ENCODE results near the gene MYO7B.
"Not testable (repeated sequence)": the region's sequence is repeated elsewhere in the genome, so short reads cannot be mapped to it uniquely, and the experiment has no call there.

The MYO7B gene

DNA sequence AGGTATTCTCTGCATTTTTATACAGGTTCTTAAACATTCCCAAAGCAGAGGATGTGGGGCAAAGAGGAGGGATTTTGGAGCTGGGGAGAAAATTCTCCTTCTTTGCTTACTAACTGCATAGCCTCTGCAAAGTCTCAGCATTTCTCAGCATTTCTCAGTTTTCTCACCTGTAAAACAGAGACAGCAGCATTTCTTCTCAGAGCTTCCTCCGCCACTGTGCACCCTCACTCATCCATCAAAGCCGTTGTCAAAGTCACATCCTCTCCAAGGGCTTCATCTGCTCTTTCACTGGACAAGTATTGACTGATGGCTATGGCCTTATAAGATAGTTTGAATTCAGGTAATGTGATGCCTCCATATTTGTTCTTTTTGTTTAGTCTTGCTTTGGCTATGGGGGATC is 17.4 kb downstream of the MYO7B start:
- no peak for DNase-seq

DNA sequence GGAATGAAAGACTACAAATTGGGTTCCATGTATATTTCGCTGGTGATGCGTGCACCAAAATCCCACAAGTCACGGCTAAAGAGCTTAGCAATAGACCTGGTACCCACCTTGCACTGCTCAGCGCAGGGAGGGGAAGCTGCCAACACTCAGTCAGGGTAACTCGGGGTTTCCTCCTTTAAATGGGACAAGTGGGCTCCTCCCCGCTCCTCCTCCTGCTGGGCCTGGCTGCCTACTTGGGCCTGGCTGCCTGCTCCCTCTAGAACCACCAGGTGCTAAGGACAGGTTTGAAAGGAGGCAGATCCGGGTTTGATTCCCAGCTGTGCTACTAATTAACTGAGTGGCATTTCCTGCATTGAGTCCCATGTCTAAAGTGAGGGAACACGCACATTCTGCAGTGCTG is 23.4 kb downstream of the MYO7B start:
- no peak for DNase-seq

DNA sequence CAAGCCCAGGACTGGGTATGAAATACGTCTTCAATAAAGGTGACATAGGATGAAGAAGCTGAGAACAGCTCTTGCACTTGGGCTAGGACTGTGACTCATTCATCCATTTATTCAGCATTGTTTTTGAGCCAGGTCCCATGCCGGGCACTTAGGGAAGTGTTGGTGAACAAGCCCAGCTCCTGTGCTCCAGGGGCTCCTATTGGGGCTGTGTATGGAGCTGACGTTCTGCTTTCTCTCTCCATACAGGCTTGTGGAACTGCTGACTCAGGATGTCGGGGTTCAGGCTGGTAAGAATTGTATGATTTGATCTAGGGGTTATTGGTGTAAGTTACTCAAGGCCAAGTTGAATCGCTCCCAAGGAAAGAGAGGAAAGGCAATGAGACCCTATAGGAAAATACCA is 24.0 kb downstream of the MYO7B start:
- no peak for DNase-seq

DNA sequence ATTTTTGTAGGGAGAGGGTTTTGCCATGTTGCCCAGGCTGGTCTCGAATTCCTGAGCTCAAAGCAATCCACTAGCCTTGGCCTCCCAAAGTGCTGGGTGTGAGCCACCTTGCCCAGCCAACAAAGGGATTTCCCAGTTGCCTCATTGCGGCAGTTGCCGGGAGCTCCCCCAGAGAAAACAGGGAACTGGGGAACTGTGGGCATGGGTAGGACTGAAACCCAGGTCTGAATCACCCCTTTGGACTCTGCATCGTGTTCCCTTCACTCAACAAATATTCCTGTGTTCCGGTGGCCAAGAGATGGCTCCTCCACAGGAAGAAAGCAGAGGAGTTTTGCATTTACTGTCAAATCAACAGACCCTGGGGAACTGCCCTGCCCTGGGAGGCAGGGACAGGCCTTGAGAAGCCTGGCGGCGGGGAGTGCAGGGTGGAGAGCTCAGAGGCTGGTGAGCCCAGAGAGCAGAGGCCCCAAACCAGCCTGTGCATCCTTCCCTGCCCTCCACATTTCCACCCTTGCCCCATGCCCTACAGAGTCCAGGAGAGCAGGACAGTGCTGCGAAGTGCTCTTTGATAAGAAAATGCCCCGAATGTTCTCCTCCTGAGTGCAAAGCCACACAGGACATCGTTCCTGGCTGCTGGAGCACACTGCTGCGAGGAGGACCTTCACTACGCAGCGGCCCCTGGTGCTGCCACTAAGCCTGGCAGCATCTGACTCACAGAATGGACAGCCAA is 24.9 kb downstream of the MYO7B start:
- DNase-seq = peak; percentile 8

DNA sequence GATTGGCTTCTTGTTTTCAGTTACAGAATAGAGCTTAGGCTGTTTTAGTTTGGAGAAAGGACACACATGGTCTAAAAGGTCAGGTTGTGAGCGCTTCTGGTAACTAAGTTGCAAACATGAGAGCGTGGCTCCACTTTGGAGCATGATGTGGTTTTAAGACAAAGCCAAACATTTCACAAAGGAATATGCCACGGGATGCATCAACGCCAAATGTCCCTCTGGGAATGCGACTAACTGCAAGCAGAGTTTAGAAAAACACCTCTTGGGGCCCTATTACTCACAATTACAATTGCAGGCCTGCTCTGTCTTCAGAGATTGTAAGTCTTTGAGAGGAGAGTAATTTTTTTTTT is 25.4 kb downstream of the MYO7B start:
- peak; percentile 6 for DNase-seq

DNA sequence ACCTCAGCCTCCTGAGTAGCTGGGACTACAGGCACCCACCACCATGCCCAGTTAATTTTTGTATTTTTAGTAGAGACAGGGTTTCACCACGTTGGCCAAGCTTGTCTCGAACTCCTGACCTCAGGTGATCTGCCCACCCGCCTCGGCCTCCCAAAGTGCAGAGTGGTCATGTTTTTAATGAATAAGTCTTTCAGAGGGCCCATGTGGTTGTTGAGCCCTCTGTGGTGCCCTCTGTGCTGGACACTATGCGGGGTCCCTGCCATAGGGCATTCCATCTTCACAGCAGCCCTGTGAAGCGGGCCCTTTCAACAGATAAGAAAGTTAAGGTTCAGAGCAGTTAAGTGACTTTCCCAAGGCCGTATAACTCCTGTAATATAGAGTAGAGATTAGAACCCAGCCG is 25.9 kb downstream of the MYO7B start:
- DNase-seq = peak; percentile 7

DNA sequence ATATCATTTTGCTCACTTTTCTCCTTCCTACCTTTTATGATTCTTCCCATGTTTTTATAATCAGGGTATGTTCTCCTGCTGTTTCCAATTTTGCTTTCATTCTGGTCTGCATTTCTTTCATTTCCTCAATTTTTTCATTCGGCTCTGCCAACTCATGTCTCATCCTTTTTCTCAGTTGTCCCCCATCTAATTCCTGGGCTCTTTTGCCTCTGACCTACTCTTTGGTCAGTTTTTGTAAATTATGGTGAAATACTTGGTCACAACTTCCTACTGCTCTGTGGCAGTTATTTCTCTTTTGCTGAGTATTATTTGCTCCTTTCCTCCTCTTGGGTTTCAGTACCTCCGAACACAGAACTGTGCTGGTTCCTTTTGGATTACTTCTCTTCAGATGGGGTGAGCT is 27.5 kb downstream of the MYO7B start:
- DNase-seq = no peak

DNA sequence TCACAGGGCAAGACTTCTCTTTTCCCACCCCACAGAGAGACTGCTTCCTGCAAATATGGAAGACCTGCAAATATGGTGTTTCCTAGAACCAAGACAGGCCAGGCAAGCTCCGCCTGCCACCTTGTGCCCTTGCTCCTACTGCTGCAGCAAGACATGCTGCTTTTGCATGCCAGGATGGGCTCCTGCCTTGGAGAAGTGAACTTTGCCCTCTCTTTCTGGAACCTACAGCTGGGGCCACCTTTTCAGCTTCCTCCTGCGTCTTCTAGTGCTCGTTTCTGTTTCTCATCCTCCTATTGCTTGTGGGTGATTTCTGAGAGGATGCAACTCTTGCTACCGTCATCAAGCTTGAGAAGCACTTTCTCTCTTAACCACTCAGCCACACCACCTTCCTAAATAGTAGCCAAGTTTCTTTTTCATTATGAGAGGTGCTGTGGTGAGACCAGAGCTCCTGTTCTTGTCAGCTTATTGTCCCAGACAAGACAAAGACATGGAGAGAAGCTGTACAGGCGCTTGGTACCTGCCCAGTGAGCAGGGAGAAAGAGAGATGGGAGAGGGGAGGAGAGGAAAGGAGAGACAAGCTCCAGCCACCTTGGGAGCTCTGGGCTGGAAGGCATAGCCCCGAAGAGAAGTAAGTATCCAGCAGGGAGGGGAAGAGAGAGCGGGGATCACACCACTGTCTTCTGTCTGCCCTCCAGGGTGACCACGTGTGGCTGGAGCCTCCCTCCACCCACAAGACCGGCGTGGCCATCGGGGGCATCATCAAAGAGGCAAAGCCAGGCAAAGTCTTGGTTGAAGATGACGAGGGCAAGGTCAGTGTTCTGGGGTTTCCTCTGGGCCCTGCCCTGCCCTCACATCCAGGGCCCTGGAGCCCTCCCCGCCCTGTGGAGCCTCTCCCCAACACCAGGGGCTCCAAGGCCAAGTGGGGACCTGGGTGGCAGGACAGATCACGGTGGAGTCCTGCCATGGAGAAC is 28.3 kb downstream of the MYO7B start:
- DNase-seq = no peak

DNA sequence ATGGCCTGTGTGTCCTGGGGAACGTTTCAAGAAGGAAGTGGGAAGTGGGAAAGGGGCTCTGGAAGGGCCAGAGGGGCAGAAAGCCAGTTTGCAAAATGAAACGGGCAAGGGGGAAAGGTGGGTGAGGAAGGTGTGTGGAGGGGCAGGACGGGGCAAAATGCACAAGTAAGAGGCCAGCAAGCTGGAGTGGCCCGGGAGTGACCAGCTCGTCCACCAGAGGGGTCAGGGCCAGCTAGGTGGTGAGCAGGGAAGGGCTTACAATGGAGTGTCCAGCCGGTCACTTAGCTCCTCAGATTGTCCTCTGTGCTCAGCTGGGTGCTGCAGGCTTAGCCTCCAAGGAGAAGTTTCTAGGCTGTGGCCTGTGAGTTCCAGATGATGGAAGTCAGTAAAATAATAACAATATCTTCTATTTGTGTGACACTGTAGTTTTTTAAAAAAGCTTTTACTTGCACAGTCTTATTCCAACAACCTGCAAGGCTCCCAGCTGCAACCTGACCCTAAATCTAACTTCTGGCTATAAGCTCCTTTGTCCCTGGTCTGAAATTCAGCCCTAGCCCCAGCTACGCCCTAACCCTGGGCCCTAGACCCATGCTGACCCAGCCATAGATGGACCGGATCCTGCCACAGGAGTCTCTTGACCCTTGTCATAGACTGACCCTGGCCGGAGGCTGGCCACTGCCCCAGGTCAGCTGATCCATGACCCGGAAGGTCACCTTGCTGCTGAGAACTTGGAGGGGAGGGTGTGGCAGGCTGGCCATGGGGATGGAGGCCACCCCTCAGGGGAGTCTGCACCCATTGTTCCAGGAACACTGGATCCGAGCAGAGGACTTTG is 29.2 kb downstream of the MYO7B start:
- peak; percentile 6 for DNase-seq

DNA sequence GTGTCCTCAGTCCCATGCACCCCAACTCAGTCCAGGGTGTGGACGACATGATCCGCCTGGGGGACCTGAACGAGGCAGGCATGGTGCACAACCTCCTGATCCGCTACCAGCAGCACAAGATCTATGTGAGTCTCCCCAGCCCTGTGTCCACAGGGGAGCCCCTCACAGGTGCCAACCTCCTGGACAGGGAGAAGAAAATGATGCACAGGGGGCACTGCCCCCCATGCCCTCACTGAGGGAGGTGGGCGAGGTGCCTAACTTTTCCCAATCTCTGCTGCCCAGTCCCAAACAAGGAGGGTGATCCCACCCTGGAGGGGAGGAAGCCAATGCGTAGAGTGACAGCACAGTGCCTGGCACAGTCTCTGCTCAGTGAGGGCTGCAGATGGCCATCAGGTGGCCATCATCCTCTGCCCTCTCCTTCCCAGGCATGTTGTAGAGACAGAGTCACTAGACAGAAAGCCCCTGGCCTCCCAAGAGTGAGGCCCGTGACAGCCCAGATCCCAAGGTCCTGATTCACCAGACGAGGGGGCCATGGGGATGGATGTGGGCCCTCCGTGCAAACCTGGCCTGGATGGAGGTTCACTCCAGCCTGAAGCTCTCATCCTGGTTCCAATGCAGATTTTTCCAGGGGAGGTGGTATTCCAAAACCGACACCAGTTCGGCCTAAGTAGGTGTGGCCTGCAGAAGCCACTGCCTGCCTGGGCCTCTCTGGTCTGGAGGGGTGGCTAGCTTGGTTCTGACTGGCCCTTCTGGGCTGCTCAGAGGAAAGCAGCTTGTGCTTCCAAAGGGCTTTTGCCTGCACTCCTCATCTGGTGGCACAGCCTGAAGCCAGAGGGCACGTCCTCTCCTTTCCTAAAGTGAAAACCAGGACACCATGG is 30.0 kb downstream of the MYO7B start:
- DNase-seq = peak; percentile 15

DNA sequence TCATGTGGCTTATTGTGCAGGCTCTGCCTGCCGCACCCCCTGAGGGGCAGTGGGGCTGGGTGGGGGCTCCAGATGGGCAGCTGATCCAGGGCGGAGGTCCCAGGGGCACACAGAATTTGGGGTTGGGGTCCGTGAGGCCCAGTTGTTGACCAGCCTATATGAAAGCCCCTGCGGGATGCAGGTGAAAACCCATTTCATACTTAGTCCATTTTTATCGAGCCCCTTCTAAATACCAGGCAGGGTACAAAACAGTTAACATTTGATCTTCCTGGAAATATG is 30.6 kb downstream of the MYO7B start:
- peak; percentile 19 for DNase-seq

DNA sequence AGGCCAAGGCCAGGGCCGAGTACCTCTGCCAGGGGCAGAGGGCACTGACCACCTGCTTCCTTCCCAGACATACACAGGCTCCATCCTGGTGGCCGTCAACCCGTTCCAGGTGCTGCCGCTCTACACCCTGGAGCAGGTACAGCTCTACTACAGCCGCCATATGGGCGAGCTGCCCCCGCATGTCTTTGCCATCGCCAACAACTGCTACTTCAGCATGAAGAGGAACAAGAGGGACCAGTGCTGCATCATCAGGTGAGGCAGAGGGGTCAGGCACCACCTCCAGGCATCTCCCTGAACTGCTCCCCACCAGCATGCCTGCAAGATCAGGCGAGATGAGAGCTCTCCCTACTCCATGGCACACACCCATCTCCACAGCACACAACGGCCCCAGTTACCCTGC is 31.1 kb downstream of the MYO7B start:
- DNase-seq = peak; percentile 14

DNA sequence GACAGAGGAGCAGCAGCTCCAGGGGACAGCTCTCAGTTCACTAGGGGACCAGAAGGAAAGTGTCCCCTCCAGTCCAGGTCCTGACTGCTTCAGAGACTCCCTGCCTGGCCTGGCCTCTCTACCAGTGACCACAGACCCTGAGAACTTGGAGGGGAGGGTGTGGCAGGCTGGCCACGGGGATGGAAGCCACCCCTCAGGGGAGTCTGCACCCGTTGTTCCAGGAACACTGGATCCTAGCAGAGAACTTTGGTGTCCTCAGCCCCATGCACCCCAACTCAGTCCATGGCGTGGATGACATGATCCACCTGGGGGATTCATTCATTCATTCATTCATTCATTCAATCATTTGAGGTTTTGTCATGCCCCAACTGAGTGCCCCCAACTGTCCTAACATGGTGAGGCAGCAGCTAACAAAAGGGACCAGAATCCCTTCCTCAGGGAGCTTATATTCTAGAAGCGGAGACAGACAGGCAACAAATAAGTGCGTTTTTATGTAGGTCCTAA is 31.9 kb downstream of the MYO7B start:
- DNase-seq = no peak

DNA sequence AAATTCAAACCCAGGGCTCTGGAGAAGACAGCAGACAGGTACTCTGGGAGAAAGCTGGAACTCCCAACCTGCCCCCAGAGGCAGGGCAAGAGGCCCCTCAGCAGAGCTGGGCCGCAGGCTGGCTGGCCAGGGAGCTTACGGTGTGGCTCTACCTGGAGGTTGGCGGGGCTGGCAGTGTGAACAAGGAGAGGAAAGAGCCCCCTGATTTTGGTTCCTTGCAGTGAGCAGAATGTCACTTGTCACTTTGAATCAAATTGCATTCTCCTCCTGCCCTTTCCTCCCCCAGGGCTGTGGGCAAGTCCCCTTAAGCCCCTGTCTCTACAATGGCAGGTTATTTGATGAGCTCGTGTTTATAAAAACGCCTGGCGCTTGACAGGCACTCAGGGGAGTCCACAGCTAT is 32.6 kb downstream of the MYO7B start:
- DNase-seq = no peak

DNA sequence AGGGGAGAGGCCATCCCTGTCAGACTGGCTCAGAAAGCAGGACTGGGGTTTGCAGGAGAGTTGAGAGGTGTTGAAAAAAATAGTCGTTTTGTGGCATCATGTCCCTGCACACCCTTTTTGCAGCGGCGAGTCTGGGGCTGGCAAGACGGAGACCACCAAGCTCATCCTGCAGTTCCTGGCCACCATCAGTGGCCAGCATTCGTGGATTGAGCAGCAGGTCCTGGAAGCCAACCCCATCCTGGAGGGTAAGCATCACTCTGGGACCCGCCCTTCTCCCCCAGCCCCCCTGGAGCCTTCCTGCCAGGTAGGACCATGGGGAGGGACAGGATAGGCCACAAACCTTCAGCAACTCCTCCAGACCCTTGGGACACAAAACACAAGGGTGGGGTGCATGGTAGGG is 34.2 kb downstream of the MYO7B start:
- no peak for DNase-seq

DNA sequence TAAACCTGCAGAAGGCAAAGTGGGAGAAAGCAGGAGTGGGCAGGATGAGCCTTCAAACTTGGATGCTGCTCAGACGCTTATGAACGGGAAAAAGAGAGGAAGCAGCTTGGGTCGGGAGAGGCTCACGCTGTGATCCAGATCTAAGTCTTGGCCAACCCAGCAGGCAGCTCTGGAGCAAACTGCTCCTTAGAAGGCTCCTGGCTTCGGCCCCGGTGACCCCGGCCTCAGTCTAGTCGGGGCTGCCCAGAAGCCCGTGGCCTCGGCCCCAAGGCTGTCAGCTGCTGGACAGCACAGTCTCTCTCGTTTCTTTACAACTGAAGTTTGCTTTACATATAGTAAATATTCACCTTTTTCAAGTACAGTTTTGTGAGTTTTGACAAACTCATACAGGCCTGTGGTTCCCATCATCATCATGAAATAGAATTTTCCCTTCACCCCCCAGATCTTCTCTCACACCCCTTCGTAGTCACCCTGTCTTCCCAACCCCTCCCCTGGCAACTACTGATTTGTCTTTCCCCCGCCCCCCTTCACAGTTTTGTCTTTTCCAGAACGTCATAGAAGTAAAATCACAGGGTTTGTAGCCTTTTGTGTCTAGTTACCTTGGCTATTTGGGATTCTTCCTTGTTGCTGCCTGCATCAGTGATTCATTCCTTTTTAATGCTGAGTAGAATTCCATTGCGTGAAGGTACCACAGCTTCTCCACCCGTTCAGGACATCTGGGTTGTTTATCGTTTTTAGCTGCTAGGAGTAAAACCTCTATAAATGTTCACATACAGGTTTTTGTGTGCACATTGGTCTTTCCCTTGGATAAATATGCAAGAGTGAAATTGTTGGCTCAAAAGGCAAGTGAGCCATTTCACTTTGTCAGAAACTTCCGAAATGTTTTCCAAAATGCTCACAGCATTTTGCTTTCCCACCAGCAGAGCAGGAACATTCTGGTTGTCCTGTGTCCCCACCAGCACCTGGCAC is 35.1 kb downstream of the MYO7B start:
- no peak for DNase-seq

DNA sequence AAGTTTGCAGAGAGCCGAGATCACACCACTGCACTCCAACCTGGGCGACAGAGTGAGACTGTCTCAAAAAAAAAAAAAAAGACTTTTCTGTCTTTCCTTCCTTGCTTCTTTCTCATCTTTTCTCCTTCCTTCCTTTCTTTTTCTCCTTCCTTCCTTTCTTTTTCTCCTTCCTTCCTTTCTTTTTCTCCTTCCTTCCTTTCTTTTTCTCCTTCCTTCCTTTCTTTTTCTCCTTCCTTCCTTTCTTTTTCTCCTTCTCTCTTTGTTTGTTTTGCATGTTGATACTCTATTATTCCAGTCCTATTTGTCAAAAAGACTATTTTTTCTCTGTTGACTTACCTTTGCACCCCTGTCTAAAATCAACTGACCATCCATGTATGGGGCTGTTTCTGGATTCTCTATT is 36.9 kb downstream of the MYO7B start:
- DNase-seq = not testable (repeated sequence)

DNA sequence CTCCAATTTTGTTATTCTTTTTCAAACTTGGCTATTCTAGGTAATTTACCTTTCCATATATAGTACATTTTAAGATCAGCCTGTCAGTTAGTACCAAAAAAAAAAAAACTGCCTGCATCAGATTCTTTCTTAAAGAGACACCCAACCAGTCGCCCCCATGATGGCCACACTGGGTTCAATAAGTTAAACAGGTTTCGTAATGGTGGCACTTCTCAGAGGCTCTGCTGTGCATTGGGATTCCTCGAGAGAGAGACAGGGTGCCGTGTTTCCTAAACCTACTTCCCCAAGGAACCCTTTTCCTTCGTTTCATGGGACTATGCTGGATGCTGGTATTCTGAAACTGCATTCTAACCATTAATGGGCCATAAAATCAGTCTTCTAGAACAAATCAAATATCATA is 37.4 kb downstream of the MYO7B start:
- no peak for DNase-seq

DNA sequence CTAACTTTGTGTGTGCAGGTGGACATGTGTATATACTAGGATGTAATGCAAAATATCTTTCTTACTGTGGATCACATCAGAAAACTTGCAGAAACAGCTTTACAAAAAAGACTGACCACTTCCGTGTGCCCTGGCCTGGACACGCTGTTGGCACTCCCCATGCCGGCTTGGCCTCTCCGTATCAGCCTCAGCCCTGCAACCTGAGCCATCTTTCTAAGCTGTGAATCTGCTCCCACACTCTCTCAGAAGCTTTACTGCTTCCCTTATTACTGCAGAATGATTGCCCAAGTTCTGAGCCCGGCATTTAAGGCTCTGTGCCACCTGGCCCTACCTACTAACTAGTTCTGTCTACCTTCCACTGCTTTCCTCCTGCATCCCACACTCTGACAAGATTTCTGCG is 37.8 kb downstream of the MYO7B start:
- no peak for DNase-seq

DNA sequence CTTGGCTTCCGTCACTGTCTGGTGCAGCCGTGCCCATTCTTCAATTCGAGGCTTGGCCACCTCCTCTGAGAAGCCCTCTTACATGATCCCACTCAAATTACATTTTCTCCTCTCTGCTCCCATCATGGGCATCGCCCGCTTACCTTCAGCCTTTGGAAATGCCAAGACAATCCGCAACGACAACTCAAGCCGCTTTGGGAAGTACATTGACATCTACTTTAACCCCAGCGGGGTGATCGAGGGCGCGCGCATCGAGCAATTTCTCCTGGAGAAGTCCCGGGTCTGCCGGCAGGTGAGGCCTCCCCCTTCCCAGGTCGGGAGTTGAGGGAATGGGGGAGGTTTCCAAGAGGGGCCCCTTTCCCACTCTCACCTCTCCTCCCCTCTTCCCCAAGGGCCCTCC is 38.3 kb downstream of the MYO7B start:
- no peak for DNase-seq

DNA sequence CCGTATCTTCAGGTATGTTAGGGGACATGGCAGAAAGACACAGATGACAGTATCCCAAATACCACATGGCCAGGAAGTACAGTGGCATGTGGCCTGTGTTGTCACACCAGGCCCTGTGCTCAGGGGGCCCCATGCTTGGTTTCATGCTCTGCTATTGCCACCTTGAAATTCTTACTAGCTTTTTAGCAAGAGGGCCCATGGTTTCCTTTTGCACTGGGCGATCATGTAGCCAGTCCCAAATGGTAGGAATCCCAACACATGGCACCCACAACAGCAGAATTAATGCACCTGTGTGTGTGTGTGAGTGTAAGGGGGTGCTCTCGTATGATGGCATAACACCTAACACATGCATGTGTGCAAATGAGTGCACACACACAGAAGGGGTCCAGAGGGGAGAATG is 39.2 kb downstream of the MYO7B start:
- DNase-seq = no peak
